DMS153 treated with DMSO at 0.1 percent for 48 hours (cell line): ENCODE data around the gene FARSB.

Experiments
- DNase-seq: peaks from one replicate; lab custom pipeline; 2025; ENCODE audit not compliant: unreplicated experiment; lab: John Stamatoyannopoulos, UW

Gene FARSB

DNA sequence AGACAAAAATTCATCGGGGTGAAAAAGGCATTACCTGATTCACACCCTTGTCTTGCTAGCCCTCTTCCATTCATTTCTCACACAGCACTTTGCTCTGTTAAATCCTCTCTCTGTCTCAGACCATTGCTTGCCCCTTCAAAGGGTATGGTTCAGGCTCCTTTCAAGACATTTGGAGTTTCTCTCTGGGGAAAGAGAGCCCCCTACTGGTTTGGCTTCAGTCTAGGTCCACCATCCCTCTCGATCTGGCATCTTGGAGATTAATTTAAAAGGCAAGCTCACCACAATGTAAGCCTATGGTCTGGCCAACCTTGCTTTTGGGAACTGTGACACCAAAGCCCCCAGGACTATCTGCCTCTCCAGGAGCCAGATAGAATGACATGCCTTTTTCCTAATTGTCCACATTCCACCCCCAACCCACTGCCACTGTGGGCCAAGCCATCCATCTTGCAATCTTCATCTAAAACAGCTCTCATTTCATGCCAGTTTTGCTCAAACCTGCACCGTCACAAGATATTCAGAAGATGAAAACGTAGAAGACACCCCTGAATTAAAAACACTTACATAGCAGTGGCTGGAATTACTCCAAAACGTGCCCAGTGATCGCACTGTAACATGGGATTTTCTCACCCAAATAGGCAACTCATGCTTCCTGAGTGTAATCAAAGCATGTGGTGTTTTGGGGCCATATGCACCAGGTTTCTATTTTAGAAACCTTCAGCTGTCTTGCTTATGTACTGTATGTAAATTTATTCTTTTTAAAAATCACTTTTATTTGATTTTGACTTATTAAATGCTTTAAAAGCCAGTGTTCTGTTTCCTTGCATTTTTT lies 93.9 kb downstream of the FARSB start:
- DNase-seq: peak; percentile 59

DNA sequence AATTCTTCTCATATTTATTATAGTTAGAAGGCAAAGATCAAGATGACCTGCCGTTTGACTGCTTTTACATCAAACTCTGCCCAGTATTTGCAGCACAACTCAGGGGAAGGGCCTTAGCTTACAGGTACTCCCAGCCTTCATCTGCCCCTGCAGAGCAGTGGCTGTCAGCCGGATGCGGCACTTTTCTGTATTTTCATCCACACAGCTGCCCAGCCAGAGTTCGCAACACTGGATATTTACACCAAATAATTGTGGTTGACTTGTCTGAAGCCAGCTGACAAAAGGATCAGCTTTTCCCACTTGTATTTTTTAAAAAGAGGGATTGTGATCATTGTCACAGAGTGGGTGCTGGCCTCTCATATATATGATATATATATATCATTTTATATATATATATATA lies 94.7 kb downstream of the FARSB start:
- DNase-seq: no peak

DNA sequence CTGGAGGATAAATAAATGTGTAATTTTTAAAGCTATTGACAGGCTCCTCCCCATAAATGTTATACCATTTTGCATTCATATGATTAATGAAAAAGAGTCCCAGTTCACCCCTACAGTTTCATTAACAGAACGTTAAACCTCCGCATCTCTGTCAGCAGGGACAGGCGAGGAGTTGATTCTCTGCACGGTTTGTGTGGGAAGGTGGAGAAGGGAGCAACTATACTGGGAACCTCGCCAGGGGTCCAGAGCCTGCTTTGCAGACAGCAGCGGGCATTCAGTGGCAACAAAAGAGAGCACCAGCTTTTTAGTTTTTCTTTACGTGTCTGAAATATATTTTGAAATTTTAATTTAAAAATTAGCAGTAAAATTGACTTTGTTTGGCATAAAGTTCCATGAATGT lies 101.4 kb downstream of the FARSB start:
- DNase-seq: no peak

DNA sequence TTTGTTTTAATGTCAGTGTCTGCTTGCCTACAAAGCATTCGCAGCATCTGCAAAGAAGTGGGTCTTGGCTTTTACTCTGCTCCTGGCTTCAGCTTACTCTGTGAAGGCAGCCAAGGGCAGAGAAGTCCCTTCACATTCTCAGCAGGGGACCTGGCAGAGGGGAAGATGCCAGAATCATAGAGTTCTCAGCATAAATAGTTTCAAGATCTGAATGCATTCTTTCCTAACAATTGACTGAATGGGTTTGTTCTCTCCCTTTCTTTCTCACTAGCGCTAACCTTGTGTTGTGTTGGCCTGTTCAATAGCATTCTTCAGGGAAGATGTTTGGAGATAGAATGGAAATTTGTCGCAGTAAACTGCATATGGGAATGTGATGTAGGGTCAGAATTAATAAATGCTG lies 106.9 kb downstream of the FARSB start:
- DNase-seq: no peak

DNA sequence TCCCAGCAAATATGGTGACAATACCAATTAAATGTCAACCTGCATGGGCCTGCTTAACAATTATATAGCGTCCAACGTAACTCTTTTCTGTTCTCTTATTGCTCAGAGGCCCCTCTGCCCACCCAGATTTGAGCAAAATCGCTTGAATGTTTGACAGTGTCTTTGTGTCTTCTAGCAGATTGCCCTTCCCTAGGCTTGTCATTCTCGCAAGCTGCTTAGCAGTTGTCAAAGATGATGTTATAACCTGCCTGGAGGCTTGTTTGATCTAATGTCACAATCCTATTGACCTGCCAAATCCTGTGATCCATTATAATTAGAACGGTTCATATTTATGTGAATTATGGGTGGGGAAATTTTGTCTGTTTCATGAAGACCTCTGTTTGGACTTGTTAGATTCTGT lies 108.8 kb downstream of the FARSB start:
- DNase-seq: no peak

DNA sequence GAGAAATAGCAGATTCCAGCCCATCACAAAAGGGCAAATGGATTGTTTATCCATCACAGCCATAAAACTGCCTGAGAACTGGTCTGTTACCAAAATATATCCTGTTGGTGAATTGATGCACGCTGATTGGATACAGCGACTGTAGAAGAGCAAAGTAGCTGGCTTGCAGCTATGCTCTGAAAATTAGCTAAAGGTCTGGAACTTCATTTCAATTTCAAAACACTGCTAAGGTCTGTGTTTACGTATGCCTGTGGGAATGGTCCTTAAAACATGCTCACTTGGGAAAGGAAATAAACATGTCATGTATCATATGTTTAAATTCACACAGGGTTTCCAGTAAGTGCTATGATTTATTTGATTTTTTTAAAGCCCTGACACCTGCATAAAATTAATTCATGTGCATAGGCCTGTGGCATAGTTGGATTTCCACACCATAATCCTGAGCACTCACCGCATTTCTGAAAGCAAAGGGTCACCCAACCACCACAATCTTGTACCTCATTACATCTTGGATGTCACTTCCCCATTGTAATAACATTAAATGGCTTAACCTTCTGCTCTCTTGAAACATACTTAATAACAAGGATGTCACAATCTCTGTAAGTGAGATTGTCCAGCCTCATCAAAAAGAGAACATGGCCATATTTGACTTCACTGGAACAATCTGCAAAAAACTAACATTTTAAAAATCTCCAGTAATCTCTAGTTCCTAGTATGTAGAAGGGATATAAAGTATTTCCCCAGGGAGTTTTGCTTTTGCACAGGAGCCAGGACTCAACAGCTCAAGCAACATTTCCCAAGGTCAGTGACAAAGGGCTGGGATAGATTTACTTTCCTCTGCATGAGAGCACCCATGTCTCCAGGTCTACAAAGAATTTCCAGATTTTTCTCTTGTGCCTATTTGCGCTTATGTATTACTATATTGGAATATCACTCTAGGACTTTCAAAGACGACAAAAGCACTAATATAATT lies 109.8 kb downstream of the FARSB start:
- DNase-seq: no peak

DNA sequence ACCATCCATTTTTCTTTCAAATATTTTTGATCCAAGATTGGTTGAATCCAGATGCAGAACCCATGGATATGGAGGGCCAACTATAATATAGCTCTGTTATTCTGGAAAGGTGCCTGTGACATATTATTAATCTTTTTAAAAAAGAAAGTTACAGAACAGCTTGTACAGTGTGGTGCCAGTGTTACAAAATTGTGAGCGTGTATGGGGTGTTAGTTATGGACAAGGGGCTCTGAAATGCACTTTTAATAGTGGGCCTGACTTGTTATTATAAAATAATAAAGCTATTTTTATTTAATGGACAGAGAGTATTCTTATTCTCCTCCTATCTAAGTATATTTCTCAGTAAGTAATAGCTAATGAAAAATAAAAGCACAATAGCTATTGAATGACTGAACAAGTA lies 111.2 kb downstream of the FARSB start:
- DNase-seq: no peak

DNA sequence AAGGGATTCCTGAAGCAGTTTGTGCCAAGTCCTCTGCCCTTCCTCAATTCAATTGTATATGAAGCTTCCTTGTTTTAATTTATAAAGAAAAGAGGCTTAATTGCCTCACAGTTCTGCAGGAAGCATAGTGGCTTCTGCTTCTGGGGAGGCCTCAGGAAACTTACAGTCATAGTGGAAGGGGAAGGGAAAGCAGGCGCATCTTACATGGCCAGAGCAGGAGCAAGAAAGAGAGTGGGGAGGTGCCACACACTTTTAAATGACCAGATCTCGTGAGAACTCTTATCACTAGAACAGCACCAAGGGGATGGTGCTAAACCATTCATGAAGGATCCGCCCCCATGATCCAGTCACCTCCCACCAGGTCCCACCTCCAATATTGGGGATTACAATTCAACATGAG lies 117.4 kb downstream of the FARSB start:
- DNase-seq: no peak

DNA sequence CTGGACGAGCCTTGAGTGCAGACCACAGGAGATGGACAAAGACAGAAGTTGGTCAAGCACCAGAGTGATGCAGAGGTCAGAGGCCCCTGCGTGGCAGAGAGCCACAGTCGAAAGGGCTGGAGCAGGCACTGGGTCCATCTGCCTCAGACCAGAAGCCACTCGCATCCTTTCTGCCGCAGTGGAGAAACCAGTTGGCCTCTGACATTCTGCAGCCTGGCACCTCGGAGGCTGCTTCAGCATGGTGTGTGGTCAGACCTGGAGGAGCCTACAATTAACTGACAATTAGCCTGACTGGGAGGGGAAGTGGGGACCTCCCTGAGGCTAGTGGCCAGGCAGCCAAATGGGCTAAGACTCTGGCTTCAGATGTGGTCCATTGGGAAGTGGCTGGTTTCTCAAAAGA lies 120.4 kb downstream of the FARSB start:
- no peak for DNase-seq

DNA sequence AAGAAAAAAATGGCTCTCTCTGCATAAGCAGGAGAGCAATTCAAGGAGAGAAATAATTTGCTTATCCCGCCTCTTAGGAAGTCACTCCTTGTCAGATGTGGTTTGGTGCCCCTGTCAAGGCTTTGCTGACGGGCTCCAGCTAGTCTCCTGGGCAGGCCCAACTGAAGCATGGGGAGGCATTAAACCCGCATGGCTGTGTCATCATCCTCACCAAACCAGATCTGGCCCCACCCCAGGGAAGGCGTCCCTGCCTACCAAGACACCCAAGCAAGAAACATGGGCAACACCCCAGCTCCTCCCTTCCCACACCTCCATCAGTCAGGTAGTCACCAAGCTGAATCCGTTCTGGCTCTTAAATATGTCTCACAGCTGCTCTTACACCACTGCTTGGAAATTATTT lies 123.6 kb downstream of the FARSB start:
- no peak for DNase-seq

DNA sequence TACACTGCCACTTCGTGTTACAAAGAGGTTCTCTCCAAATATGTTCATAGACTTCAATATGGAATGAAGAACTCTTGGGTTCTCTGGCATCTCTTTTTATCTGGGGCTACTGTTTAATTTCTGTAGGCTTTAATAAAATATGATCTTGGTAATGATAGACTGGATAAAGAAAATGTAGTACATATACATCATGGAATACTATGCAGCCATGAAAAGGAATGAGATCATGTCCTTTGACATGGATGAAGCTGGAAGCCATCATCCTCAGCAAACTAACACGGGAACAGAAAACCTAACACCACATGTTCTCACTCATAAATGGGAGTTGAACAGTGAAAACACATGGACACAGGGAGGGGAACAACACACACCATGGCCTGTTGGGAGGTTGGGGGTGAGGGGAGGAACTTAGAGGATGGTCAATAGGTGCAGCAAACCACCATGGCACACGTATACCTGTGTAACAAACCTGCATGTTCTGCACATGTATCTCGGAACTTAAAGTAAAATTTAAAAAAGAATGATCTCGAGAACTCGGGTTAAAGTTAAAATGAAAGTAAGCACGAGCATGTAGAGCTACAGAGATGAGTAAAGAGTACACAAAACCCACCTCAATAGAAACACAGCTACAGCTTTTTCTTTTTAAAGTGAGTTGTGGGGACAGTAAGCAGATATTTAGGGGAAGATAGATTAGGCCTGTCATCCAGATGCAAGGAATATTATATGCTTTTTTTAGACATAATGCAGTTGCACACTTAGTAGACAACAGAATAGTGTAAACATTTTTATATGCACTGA lies 129.2 kb downstream of the FARSB start:
- no peak for DNase-seq

DNA sequence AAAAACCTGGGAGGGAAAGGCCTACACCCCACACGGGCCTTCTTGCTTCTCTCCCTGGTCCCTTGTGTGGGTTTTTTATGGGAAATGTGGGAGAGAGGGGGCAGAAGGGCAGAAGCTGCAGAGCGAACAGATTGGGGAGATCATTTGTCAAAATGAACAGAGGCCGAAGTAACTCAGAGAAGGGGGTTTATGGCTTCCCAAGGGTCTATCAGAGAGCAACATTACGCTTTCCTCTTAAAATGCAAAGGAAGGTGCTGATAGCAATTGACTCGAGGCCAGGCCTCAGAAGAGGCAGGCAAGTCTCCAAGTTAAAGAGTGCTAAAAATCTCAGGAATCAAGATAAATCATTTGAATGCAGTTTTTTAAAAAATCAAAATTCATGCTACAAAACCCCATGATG lies 130.1 kb downstream of the FARSB start:
- no peak for DNase-seq

DNA sequence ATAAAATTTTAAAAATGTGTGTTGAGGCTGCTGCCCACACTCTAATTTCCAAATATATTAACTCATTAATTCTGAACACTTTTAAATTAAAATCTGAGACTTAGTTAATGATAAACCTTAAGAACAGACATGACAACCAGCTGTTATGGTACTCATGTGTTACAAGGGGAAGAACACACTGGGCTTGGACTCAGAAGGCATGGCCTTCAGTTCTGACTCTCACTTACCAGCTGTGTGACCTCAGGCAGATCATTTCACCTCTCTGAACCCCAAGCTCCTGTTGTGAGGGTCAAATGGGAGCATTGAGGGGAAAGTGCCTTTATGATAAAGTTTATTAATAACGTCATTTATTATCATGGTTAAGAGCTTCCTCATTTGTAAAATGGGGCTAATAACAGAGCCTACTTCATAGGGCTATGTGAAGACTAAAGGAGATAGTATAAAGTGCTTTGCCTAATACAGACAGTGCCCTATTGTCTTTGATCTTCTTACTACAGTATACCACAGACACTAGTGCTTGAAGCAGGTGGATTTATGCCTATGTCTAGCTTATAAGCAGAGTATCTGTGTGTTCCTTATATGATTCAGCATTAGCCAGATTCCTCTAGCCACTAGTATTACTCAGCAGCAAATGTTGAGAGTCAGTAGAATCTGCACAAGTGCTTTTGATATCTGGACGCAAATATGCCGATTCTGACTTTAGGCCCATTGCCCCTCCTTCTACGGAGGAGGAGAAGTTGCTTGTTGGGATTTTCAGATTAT lies 131.9 kb downstream of the FARSB start:
- no peak for DNase-seq

DNA sequence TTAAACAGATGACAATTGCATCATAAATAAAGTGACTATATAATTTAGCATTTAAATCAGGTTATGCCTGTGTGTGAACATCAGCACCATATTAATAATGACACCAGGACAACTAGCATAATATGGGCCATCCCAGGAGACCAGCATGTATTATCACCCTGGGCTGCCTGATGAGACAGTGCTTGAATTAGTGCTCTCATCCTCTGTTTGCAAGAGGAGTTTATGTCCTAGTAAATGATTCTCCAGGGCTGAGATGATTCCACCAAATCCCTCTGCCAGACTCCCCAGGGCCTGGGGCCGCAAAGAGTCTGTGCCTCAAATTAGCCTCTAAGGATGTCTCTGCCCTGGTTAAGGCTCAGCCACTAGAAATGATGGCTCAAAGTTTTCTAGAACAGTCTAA lies 133.8 kb downstream of the FARSB start:
- DNase-seq: no peak

DNA sequence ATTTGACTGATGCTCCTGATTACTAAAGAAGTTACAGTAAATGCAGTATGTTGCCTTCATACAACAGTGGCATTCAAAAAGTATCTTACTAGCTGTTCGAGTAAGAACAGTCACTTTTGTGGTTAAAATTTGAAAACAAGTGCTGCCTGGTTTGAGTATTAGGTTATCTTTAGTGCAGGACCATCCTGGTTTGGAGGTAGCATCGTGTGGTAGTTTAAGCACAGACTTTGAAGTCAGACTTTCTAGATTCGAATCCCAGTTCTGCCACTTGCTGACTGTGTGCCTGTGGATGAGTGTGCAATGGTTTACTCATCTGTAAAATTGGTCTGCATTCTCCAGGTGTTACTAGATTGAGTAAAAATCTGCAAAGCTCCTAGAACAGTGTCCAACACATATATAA lies 134.8 kb downstream of the FARSB start:
- no peak for DNase-seq
